Gastrocnemius medialis (tissue), 4 donors: Measurements from ENCODE around the gene GNA15. TPM values are rescaled to one million over a fixed set of nuclear protein-coding genes. Genes with fewer than 3 reads are reported as not detected.
A peak's percentile ranks its signal among the peaks of the same experiment; 100 is the strongest.

Experiments used
- ATAC-seq, 2 donors: fragments of 150-250 bp; one replicate each; pipeline ENCODE4 v1.9.1; 2016
- DNase-seq, 2 donors: peaks; one replicate each; pipeline ENCODE4 v3.0.0-alpha.2; 2019
- H3K27ac ChIP-seq, 4 donors: fragments of 200-600 bp; sonication (generic); 1 replicate in 1 of 4; 2 replicates in 3 of 4; pipeline ENCODE4 v1.5.1; 2016 to 2018; ENCODE audit warnings: mild to moderate bottlenecking in 2 of 4, moderate library complexity in 1 of 4
- H3K27me3 ChIP-seq, 3 donors: fragments of 200-600 bp; sonication (generic) in 2 of 3; 1 replicate in 1 of 3; 2 replicates in 2 of 3; pipeline versions ENCODE4 v1.5.1 to v1.6.0; 2016 to 2019; ENCODE audit warnings: mild to moderate bottlenecking in 1 of 3, moderate library complexity in 1 of 3
- H3K36me3 ChIP-seq, 2 donors: fragments of 200-600 bp; sonication (generic) in 1 of 2; one replicate each; pipeline ENCODE4 v1.5.1; 2017 to 2018
- H3K4me1 ChIP-seq, 2 donors: fragments of 200-600 bp; sonication (generic) in 1 of 2; one replicate each; pipeline ENCODE4 v1.5.1; 2016 to 2017; ENCODE audit warnings: mild to moderate bottlenecking in 2 of 2
- H3K4me3 ChIP-seq, 4 donors: fragments of 200-600 bp; sonication (generic) in 3 of 4; 1 replicate in 1 of 4; 2 replicates in 3 of 4; pipeline ENCODE4 v1.5.1; 2016 to 2019; ENCODE audit warnings: mild to moderate bottlenecking in 2 of 4
- H3K9me3 ChIP-seq, 3 donors: fragments of 200-600 bp; sonication (generic) in 2 of 3; 1 replicate in 1 of 3; 2 replicates in 2 of 3; pipeline ENCODE4 v1.5.1; 2016 to 2019
- CTCF ChIP-seq, 5 experiments: fragments of 450-650 bp in 3 of 5; fragments of 200-600 bp in 2 of 5; sonication (generic) in 2 of 5; IDR thresholded peaks in 4 of 5; conservative IDR thresholded peaks in 1 of 5; 1 replicate in 4 of 5; 2 replicates in 1 of 5; pipeline ENCODE4 v1.5.1; 2016 to 2019; ENCODE audit warnings: antibody characterized with exemption in 5 of 5, mild to moderate bottlenecking in 3 of 5, moderate library complexity in 3 of 5
- POLR2A ChIP-seq, 2 donors: fragments of 450-650 bp; IDR thresholded peaks; one replicate each; pipeline ENCODE4 v1.6.1; 2017; ENCODE audit warnings: antibody characterized with exemption in 2 of 2, mild to moderate bottlenecking in 2 of 2, moderate library complexity in 2 of 2
- in situ Hi-C, 4 donors: fragments of 200-750 bp; cut with MboI; loops; one replicate each; pipeline versions ENCODE4 v1.15.0 to v1.8.0; 2017; ENCODE audit warnings: low sequenced_read_pairs in 4 of 4
- intact Hi-C: fragments of 100-400 bp; cut with DNase I; formaldehyde crosslinking; loops from one replicate; pipeline ENCODE4 v1.15.1; 2023; ENCODE audit warnings: low total_unique reads
- total RNA-seq, 4 donors: library from RNA; depleted of rRNA; stranded (reverse); fragments of >200 nt; gene quantifications; one replicate each; pipeline versions ENCODE4 v1.1.0 to v1.2.3, GENCODE V29; 2016

The GNA15 gene
- total RNA-seq, 4 donors from 2014 or later, result 0.51 to 1.2 (median 0.81) TPM

- no peak for DNase-seq
- Histone ChIP-seq H3K36me3 (no peaks in the 10 kb centered on the region), H3K9me3 (no peaks in the 10 kb centered on the region), H3K27me3 (no peaks in the 10 kb centered on the region), H3K4me1 (no peaks in the 10 kb centered on the region), H3K27ac (no peak overlapping the region), H3K4me3 (no peak overlapping the region)
- TF ChIP-seq POLR2A (IDR thresholded peaks at IDR 0.05), result no peak
- no peak for TF ChIP-seq CTCF (IDR thresholded peaks at IDR 0.05 in 4 of 5, conservative IDR thresholded peaks at IDR 0.05 in 1 of 5)
- in situ Hi-C loops, result no loop called here
- no peak for ATAC-seq
- intact Hi-C loops, result loop anchor here (5.0 kb wide), 1 partner anchor 52 kb away; no protein-coding TSS in a partner anchor
Measured at GRCh38 chr19:3129112-3129511, 6.7 kb upstream of the GNA15 start.

- Histone ChIP-seq H3K4me1 (no peaks in the 10 kb centered on the region), H3K36me3 (no peaks in the 10 kb centered on the region), H3K27me3 (no peaks in the 10 kb centered on the region), H3K9me3 (no peaks in the 10 kb centered on the region), H3K27ac (no peak overlapping the region), H3K4me3 (no peak overlapping the region)
- intact Hi-C loops, result no loop called here
- in situ Hi-C loops, result no loop called here
- DNase-seq (no peak), ATAC-seq (no peak)
- no peak for TF ChIP-seq CTCF (IDR thresholded peaks at IDR 0.05 in 4 of 5, conservative IDR thresholded peaks at IDR 0.05 in 1 of 5)
- TF ChIP-seq POLR2A (IDR thresholded peaks at IDR 0.05), result no peak
Measured at GRCh38 chr19:3131168-3131567, 4.7 kb upstream of the GNA15 start.

GRCh38 chr19:3132971-3133792 is 2.7 kb upstream of the GNA15 start:
- no peak overlapping the region for H3K4me3 ChIP-seq
- peak overlapping the region in 1 of 4 donors; percentile 12 for H3K27ac ChIP-seq
- H3K4me1 ChIP-seq, result no peaks in the 10 kb centered on the region
- no peak for DNase-seq
- in situ Hi-C loops, result no loop called here
- intact Hi-C loops, result no loop called here
- ATAC-seq, result no peak
- no peak for TF ChIP-seq CTCF (IDR thresholded peaks at IDR 0.05 in 4 of 5, conservative IDR thresholded peaks at IDR 0.05 in 1 of 5)
- no peak for TF ChIP-seq POLR2A (IDR thresholded peaks at IDR 0.05)
- H3K36me3 ChIP-seq, result no peaks in the 10 kb centered on the region
- no peaks in the 10 kb centered on the region for H3K27me3 ChIP-seq
- H3K9me3 ChIP-seq, result no peaks in the 10 kb centered on the region

- Histone ChIP-seq H3K36me3 (no peaks in the 10 kb centered on the region), H3K27ac (peak overlapping the region in 1 of 4 donors; percentile 12), H3K27me3 (no peaks in the 10 kb centered on the region), H3K4me1 (no peaks in the 10 kb centered on the region), H3K9me3 (no peaks in the 10 kb centered on the region), H3K4me3 (no peak overlapping the region)
- intact Hi-C loops, result no loop called here
- in situ Hi-C loops, result no loop called here
- ATAC-seq (no peak), DNase-seq (no peak)
- TF ChIP-seq POLR2A (IDR thresholded peaks at IDR 0.05), result no peak
- no peak for TF ChIP-seq CTCF (IDR thresholded peaks at IDR 0.05 in 4 of 5, conservative IDR thresholded peaks at IDR 0.05 in 1 of 5)
Measured at GRCh38 chr19:3133793-3134116, 2.1 kb upstream of the GNA15 start.

GRCh38 chr19:3136684-3137055 is 837 bp downstream of the GNA15 start:
- H3K4me3 ChIP-seq, result peak overlapping the region in 1 of 4 donors; percentile 40
- H3K27ac ChIP-seq, result no peak overlapping the region
- H3K36me3 ChIP-seq, result no peaks in the 10 kb centered on the region
- in situ Hi-C loops, result no loop called here
- ATAC-seq (no peak), DNase-seq (no peak)
- no peaks in the 10 kb centered on the region for H3K9me3 ChIP-seq
- intact Hi-C loops, result no loop called here
- no peak for TF ChIP-seq POLR2A (IDR thresholded peaks at IDR 0.05)
- TF ChIP-seq CTCF (IDR thresholded peaks at IDR 0.05 in 4 of 5, conservative IDR thresholded peaks at IDR 0.05 in 1 of 5), result no peak
- H3K4me1 ChIP-seq, result no peaks in the 10 kb centered on the region
- H3K27me3 ChIP-seq, result no peaks in the 10 kb centered on the region
